ENCODE measurements around the gene MAMDC2. TPM values are rescaled to one million over a fixed set of nuclear protein-coding genes. Genes with fewer than 3 reads are reported as not detected.

Gene MAMDC2
- total RNA-seq, 1 donor from 2014 or later = 13.4 TPM

- no peak for DNase-seq (ENCODE audit: low read depth)
Observed at GRCh38 chr9:70046274-70047070, 2.8 kb downstream of the MAMDC2 start.

GRCh38 chr9:70049236-70049635, 5.6 kb downstream of the MAMDC2 start:
- H3K4me3 ChIP-seq (ENCODE audit: low read depth, low read length) = no peak overlapping the region
- no peaks in the 10 kb centered on the region for H3K27me3 ChIP-seq (ENCODE audit: control insufficient read depth, insufficient read depth, low read length)
- H3K36me3 ChIP-seq (ENCODE audit: control insufficient read depth, insufficient read depth, low read length) = no peaks in the 10 kb centered on the region
- TF ChIP-seq CTCF (IDR thresholded peaks at IDR 0.05; ENCODE audit: insufficient read depth, low read length, poor library complexity, severe bottlenecking) = no peak
- no peak for DNase-seq (ENCODE audit: low read depth)

More at GRCh38 chr9:70046274-70047070, 2.8 kb downstream of the MAMDC2 start:
- no peak overlapping the region for H3K4me3 ChIP-seq (ENCODE audit: low read depth, low read length)
- no peaks in the 10 kb centered on the region for H3K27me3 ChIP-seq (ENCODE audit: control insufficient read depth, insufficient read depth, low read length)
- H3K36me3 ChIP-seq (ENCODE audit: control insufficient read depth, insufficient read depth, low read length) = no peaks in the 10 kb centered on the region
- TF ChIP-seq CTCF (IDR thresholded peaks at IDR 0.05; ENCODE audit: insufficient read depth, low read length, poor library complexity, severe bottlenecking) = no peak

GRCh38 chr9:70049672-70050271, 6.1 kb downstream of the MAMDC2 start:
- no peaks in the 10 kb centered on the region for H3K36me3 ChIP-seq (ENCODE audit: control insufficient read depth, insufficient read depth, low read length)
- no peaks in the 10 kb centered on the region for H3K27me3 ChIP-seq (ENCODE audit: control insufficient read depth, insufficient read depth, low read length)
- DNase-seq (ENCODE audit: low read depth) = no peak
- TF ChIP-seq CTCF (IDR thresholded peaks at IDR 0.05; ENCODE audit: insufficient read depth, low read length, poor library complexity, severe bottlenecking) = no peak
- H3K4me3 ChIP-seq (ENCODE audit: low read depth, low read length) = no peak overlapping the region

GRCh38 chr9:70052768-70053167, 9.1 kb downstream of the MAMDC2 start:
- no peak for TF ChIP-seq CTCF (IDR thresholded peaks at IDR 0.05; ENCODE audit: insufficient read depth, low read length, poor library complexity, severe bottlenecking)
- Histone ChIP-seq H3K27me3 (ENCODE audit: control insufficient read depth, insufficient read depth, low read length) (no peaks in the 10 kb centered on the region), H3K36me3 (ENCODE audit: control insufficient read depth, insufficient read depth, low read length) (no peaks in the 10 kb centered on the region), H3K4me3 (ENCODE audit: low read depth, low read length) (no peak overlapping the region)
- DNase-seq (ENCODE audit: low read depth) = no peak

GRCh38 chr9:70053864-70054263, 10.2 kb downstream of the MAMDC2 start:
- Histone ChIP-seq H3K27me3 (ENCODE audit: control insufficient read depth, insufficient read depth, low read length) (no peaks in the 10 kb centered on the region), H3K36me3 (ENCODE audit: control insufficient read depth, insufficient read depth, low read length) (no peaks in the 10 kb centered on the region), H3K4me3 (ENCODE audit: low read depth, low read length) (no peak overlapping the region)
- TF ChIP-seq CTCF (IDR thresholded peaks at IDR 0.05; ENCODE audit: insufficient read depth, low read length, poor library complexity, severe bottlenecking) = no peak
- DNase-seq (ENCODE audit: low read depth) = peak; percentile 67
